Uterus (tissue), 2 donors: ENCODE measurements around the gene BIRC7.

ENCODE experiments used
- CTCF ChIP-seq, 4 experiments: fragments of 200-600 bp in 2 of 4; fragments of 450-650 bp in 2 of 4; sonication (generic) in 2 of 4; IDR thresholded peaks; one replicate each; pipeline ENCODE4 v1.5.1; 2016 to 2019; ENCODE audit warnings: antibody characterized with exemption in 4 of 4, mild to moderate bottlenecking in 2 of 4, moderate library complexity in 1 of 4
- POLR2A ChIP-seq, 2 donors: fragments of 450-650 bp; IDR thresholded peaks; one replicate each; pipeline ENCODE4 v1.6.1; 2016; ENCODE audit warnings: antibody characterized with exemption in 2 of 2, mild to moderate bottlenecking in 1 of 2, moderate library complexity in 1 of 2

- TF ChIP-seq CTCF (IDR thresholded peaks at IDR 0.05) (no peak), POLR2A (IDR thresholded peaks at IDR 0.05) (no peak)
Measured at GRCh38 chr20:63204362-63204761, 31.3 kb upstream of the BIRC7 start.
